ENCODE data around the gene HMG20A. TPM values are rescaled to one million over a fixed set of nuclear protein-coding genes. Genes with fewer than 3 reads are reported as not detected.

The HMG20A gene
- total RNA-seq, 1 experiment from 2014 or later: 29.5 TPM

Other genes starting within 250 kb of the HMG20A start
- gene PEAK1, start 784 bp upstream of the HMG20A start, total RNA-seq (2014; rRNA removed; shearing (Covaris generic)): 17.8 and 24.1 TPM in 2 replicates
- gene LINGO1, start 212.0 kb downstream of the HMG20A start, total RNA-seq (2014; rRNA removed; shearing (Covaris generic)): 0.90 and 2.1 TPM in 2 replicates